ENCODE data around the gene POLD4.
A peak's percentile ranks its signal among the peaks of the same experiment; 100 is the strongest.

GRCh38 chr11:67372993-67373647 lies 19.8 kb upstream of the POLD4 start, which contains the start of gene CLCF1:
- TF ChIP-seq CTCF (conservative IDR thresholded peaks at IDR 0.05) (no peak), ZFX (IDR thresholded peaks at IDR 0.05) (peak; percentile 61; the same call in 1 of the 2 replicates)

All from C4-2B (cell line).